Endothelial cell of umbilical vein (primary cell): Measurements from ENCODE around the gene SAA4. TPM values are rescaled to one million over a fixed set of nuclear protein-coding genes. Genes with fewer than 3 reads are reported as not detected.

Experiments
- BruUV-seq: library from RNA; stranded (reverse); fragments of 400-500 nt; replicated peaks from 2 replicates; lab custom pipeline; 2021; lab: Mats Ljungman, UMichigan
- CTCF ChIA-PET: fragments of 300-600, 350-600 bp; sonication (Branson Sonifier 250); formaldehyde crosslinking; loops from one replicate; lab custom pipeline; 2021; ENCODE audit warnings: antibody characterized with exemption, inconsistent platforms; lab: Charles Lee
- POLR2A ChIA-PET: fragments of 300-600, 350-600 bp; sonication (Branson Sonifier 250); formaldehyde crosslinking; loops from one replicate; lab custom pipeline; 2021; ENCODE audit warnings: antibody characterized with exemption, inconsistent platforms; lab: Charles Lee
- DNase-seq: peaks from one replicate; pipeline ENCODE4 v3.0.0-alpha.2; 2011; ENCODE audit warnings: low read depth, low spot score
- FAIRE-seq: peaks from 2 replicates; lab custom pipeline; 2011; peaks lifted over from hg19 to GRCh38; lab: Jason Lieb, UNC
- H2AFZ ChIP-seq: 2 replicates; pipeline ENCODE4 v1.6.0; 2012; ENCODE audit warnings: low read depth, low read length, control low read depth, inconsistent platforms
- H3K27ac ChIP-seq: 2 replicates; pipeline ENCODE4 v1.5.1; 2011; ENCODE audit warnings: low read depth, mild to moderate bottlenecking, control low read depth, low read length, moderate library complexity; ENCODE audit not compliant: insufficient read depth
- H3K27me3 ChIP-seq, 2 experiments: 2 replicates each; pipeline versions ENCODE4 v1.6.0 to v1.6.1; 2011; ENCODE audit warnings: low read length in 2 of 2, mixed read lengths in 1 of 2; ENCODE audit not compliant: control insufficient read depth in 2 of 2, insufficient read depth in 2 of 2
- H3K36me3 ChIP-seq, 2 experiments: 2 replicates in 1 of 2; 3 replicates in 1 of 2; pipeline ENCODE4 v1.5.1; 2011; ENCODE audit warnings: low read length in 2 of 2, mild to moderate bottlenecking in 1 of 2, moderate library complexity in 1 of 2; ENCODE audit not compliant: control insufficient read depth in 2 of 2, insufficient read depth in 2 of 2; ENCODE audit errors: extremely low read depth in 1 of 2
- H3K4me1 ChIP-seq: 3 replicates; pipeline ENCODE4 v1.5.1; 2011; ENCODE audit warnings: mild to moderate bottlenecking, low read length; ENCODE audit not compliant: control insufficient read depth, insufficient read depth; ENCODE audit errors: extremely low read depth
- H3K4me2 ChIP-seq: 2 replicates; pipeline ENCODE4 v1.6.1; 2011; ENCODE audit warnings: low read length, control low read depth, mixed read lengths; ENCODE audit not compliant: insufficient read depth
- H3K4me3 ChIP-seq, 3 experiments: fragments of 200-600 bp in 1 of 3; sonication (generic), shearing (Covaris generic) in 1 of 3; replicated peaks in 1 of 3; 2 replicates each; pipeline ENCODE4 v1.5.1; 2011 to 2016; ENCODE audit warnings: control low read depth in 3 of 3, low read length in 3 of 3, mild to moderate bottlenecking in 2 of 3, inconsistent platforms in 1 of 3, low read depth in 1 of 3, moderate library complexity in 1 of 3; ENCODE audit not compliant: insufficient read depth in 1 of 3
- H3K79me2 ChIP-seq: 2 replicates; pipeline ENCODE4 v1.6.0; 2012; ENCODE audit warnings: low read length, inconsistent platforms; ENCODE audit not compliant: control insufficient read depth, insufficient read depth
- H3K9ac ChIP-seq: replicated peaks from 2 replicates; pipeline ENCODE3; 2011; ENCODE audit warnings: low read length, control low read depth; ENCODE audit not compliant: insufficient read depth; ENCODE audit errors: extremely low read depth
- H3K9me1 ChIP-seq: replicated peaks from 3 replicates; pipeline ENCODE4 v1.6.0; 2011; ENCODE audit warnings: mild to moderate bottlenecking, low read length; ENCODE audit not compliant: control insufficient read depth, insufficient read depth; ENCODE audit errors: extremely low read depth
- H3K9me3 ChIP-seq: replicated peaks from 2 replicates; pipeline ENCODE4 v1.5.1; 2012; ENCODE audit warnings: low read length, inconsistent platforms; ENCODE audit not compliant: control insufficient read depth, insufficient read depth
- H4K20me1 ChIP-seq: replicated peaks from 2 replicates; pipeline ENCODE3; 2011; ENCODE audit warnings: mild to moderate bottlenecking, low read length; ENCODE audit not compliant: control insufficient read depth, insufficient read depth; ENCODE audit errors: extremely low read depth
- CTCF ChIP-seq, 2 donors: IDR thresholded peaks; 1 replicate in 1 of 2; 2 replicates in 1 of 2; pipeline ENCODE4 v1.5.1; 2011; ENCODE audit warnings: low read length in 2 of 2, mild to moderate bottlenecking in 2 of 2, moderate library complexity in 2 of 2, control low read depth in 1 of 2, inconsistent platforms in 1 of 2, low read depth in 1 of 2; ENCODE audit not compliant: insufficient read depth in 1 of 2; ENCODE audit errors: extremely low read depth in 1 of 2
- EZH2 ChIP-seq: IDR thresholded peaks from 2 replicates; pipeline ENCODE4 v1.6.1; 2012; ENCODE audit warnings: borderline replicate concordance, low read depth, mild to moderate bottlenecking, moderate library complexity, low read length, inconsistent platforms; ENCODE audit not compliant: severe bottlenecking
- FOS ChIP-seq: IDR thresholded peaks from 2 replicates; pipeline ENCODE4 v1.6.1; 2011; ENCODE audit warnings: mild to moderate bottlenecking, low read length, moderate library complexity, borderline replicate concordance; ENCODE audit not compliant: insufficient read depth
- GATA2 ChIP-seq: IDR thresholded peaks from 2 replicates; pipeline ENCODE4 v1.7.0; 2011; ENCODE audit warnings: low read depth, mild to moderate bottlenecking, moderate library complexity, mixed read lengths, low read length; ENCODE audit not compliant: insufficient read length, insufficient read depth
- JUN ChIP-seq: IDR thresholded peaks from 2 replicates; pipeline ENCODE4 v1.6.1; 2011; ENCODE audit warnings: borderline replicate concordance, low read depth; ENCODE audit not compliant: insufficient read length, insufficient read depth
- MAX ChIP-seq: IDR thresholded peaks from 2 replicates; pipeline ENCODE4 v1.6.1; 2011; ENCODE audit not compliant: insufficient read depth, insufficient read length
- MYC ChIP-seq: IDR thresholded peaks from one replicate; pipeline ENCODE4 v1.6.1; 2011; ENCODE audit warnings: mild to moderate bottlenecking, low read depth, low read length
- POLR2A ChIP-seq: IDR thresholded peaks from 2 replicates; pipeline ENCODE4 v1.6.1; 2012; ENCODE audit warnings: low read depth, mild to moderate bottlenecking, control low read depth, low read length
- POLR2AphosphoS5 ChIP-seq: IDR thresholded peaks from 2 replicates; pipeline ENCODE4 v1.6.1; 2012; ENCODE audit warnings: low read depth, mild to moderate bottlenecking, control low read depth, low read length, moderate library complexity; ENCODE audit not compliant: insufficient read depth
- dilution Hi-C: fragments of 300-500 bp; cut with MboI; formaldehyde crosslinking; loops from one replicate; pipeline ENCODE4 v1.15.0; 2019; ENCODE audit warnings: low sequenced_read_pairs; ENCODE audit not compliant: extremely low pct_ligation_motif_present
- intact Hi-C: fragments of 100-400 bp; cut with micrococcal nuclease; formaldehyde crosslinking; loops from one replicate; pipeline ENCODE4 v1.10.0; 2022
- polyA plus RNA-seq, 4 experiments: library from polyadenylated mRNA; depleted of rRNA in 3 of 4; stranded (reverse) in 3 of 4; unstranded in 1 of 4; fragments of >200 nt; gene quantifications; 2 replicates each; pipeline versions ENCODE4 v1.2.1 to v1.2.3, GENCODE V29; 2011 to 2012; ENCODE audit warnings: missing spikeins in 1 of 4
- total RNA-seq: library from RNA; stranded (reverse); gene quantifications from 2 replicates; pipeline ENCODE4 v1.2.3, GENCODE V29; 2021

The SAA4 gene
- total and polyA plus RNA-seq, 2 donors (not counting 3 experiments of a cell fraction or from before 2014, with no cell fraction given), result not detected

- ChIA-PET POLR2A (no interaction called here), CTCF (interaction anchor here (0.8 to 1.2 kb wide), 2 partner anchors 10 to 19 kb away, joined by 3 to 4 read pairs; no protein-coding TSS in a partner anchor)
- Histone ChIP-seq H3K4me1 (no peaks in the 10 kb centered on the region), H3K27ac (no peak overlapping the region), H4K20me1 (no peaks in the 10 kb centered on the region), H3K4me2 (no peak overlapping the region), H3K9me3 (no peaks in the 10 kb centered on the region), H3K79me2 (no peaks in the 10 kb centered on the region), H3K9me1 (no peaks in the 10 kb centered on the region), H2AFZ (no peak overlapping the region), H3K9ac (no peak overlapping the region), H3K36me3 (no peaks in the 10 kb centered on the region), H3K4me3 (no peak overlapping the region), H3K27me3 (no peaks in the 10 kb centered on the region)
- BruUV-seq, result no TSS peak
- TF ChIP-seq EZH2, result no peak
- TF ChIP-seq POLR2A, result no peak
- no peak for TF ChIP-seq MAX
- no peak for TF ChIP-seq MYC
- no peak for TF ChIP-seq CTCF (IDR thresholded peaks at IDR 0.05; ENCODE audit: extremely low read depth in 1 of 2, insufficient read depth in 1 of 2, low read depth in 1 of 2, low read length in 2 of 2)
- no peak for TF ChIP-seq POLR2AphosphoS5
- TF ChIP-seq JUN, result no peak
- no peak for TF ChIP-seq FOS
- TF ChIP-seq GATA2, result no peak
- dilution Hi-C loops (no loop called here), intact Hi-C loops (no loop called here)
- FAIRE-seq, result no peak
- no peak for DNase-seq
Observed at GRCh38 chr11:18222814-18223421, 13.7 kb downstream of the SAA4 start.
